HG02571 (cell line): Measurements from ENCODE around the gene TRDMT1.

Experiments used
- ATAC-seq: cut with Tn5 transposase; IDR thresholded peaks from one replicate; pipeline ENCODE4 v1.9.1; 2021; ENCODE audit warnings: mild to moderate bottlenecking, moderate library complexity; ENCODE audit not compliant: unreplicated experiment

Gene TRDMT1

GRCh38 chr10:17232276-17232960 is 30.9 kb upstream of the TRDMT1 start:
- no peak for ATAC-seq

- ATAC-seq = no peak
Observed at GRCh38 chr10:17231788-17232187, 30.3 kb upstream of the TRDMT1 start.

- peak; percentile 45 for ATAC-seq
Observed at GRCh38 chr10:17229967-17230682, 28.7 kb upstream of the TRDMT1 start.

GRCh38 chr10:17229717-17229966 is 28.2 kb upstream of the TRDMT1 start:
- no peak for ATAC-seq

GRCh38 chr10:17229016-17229716 is 27.7 kb upstream of the TRDMT1 start:
- ATAC-seq = peak; percentile 15

GRCh38 chr10:17228091-17229015 is 26.9 kb upstream of the TRDMT1 start, which contains the start of gene VIM:
TSS of gene VIM (plus strand) at chr10:17228241. CDS start at chr10:17229423, 1,182 bp downstream.
- ATAC-seq = peak; percentile 34

- ATAC-seq = peak; percentile 21
Observed at GRCh38 chr10:17227367-17228090, 26.1 kb upstream of the TRDMT1 start.

GRCh38 chr10:17226891-17227303 is 25.4 kb upstream of the TRDMT1 start:
- ATAC-seq = no peak

GRCh38 chr10:17225808-17226207 is 24.3 kb upstream of the TRDMT1 start:
- ATAC-seq = no peak

GRCh38 chr10:17222329-17222728 is 20.9 kb upstream of the TRDMT1 start:
- ATAC-seq = no peak

GRCh38 chr10:17220652-17221100 is 19.2 kb upstream of the TRDMT1 start:
- ATAC-seq = no peak

- no peak for ATAC-seq
Observed at GRCh38 chr10:17219024-17219423, 17.6 kb upstream of the TRDMT1 start.

GRCh38 chr10:17217631-17218232 is 16.3 kb upstream of the TRDMT1 start:
- no peak for ATAC-seq

GRCh38 chr10:17216901-17217395 is 15.5 kb upstream of the TRDMT1 start:
- ATAC-seq = no peak

- ATAC-seq = peak; percentile 99
Observed at GRCh38 chr10:17216217-17216900, 14.9 kb upstream of the TRDMT1 start.

- ATAC-seq = no peak
Observed at GRCh38 chr10:17215782-17216122, 14.3 kb upstream of the TRDMT1 start.

GRCh38 chr10:17214971-17215781 is 13.7 kb upstream of the TRDMT1 start:
- ATAC-seq = no peak

GRCh38 chr10:17214526-17214925 is 13.1 kb upstream of the TRDMT1 start:
- ATAC-seq = no peak
